Sigmoid colon (tissue), 3 donors: Measurements from ENCODE around the gene KRT3.

Experiments
- POLR2A ChIP-seq, 2 donors: fragments of 450-650 bp; IDR thresholded peaks; one replicate each; pipeline ENCODE4 v1.6.1; 2016; ENCODE audit warnings: antibody characterized with exemption in 2 of 2, mild to moderate bottlenecking in 2 of 2, moderate library complexity in 2 of 2
- TF ChIP-seq, protein P1 (sequence below), 4 experiments: fragments of 450-650 bp in 3 of 4; fragments of 200-600 bp in 1 of 4; IDR thresholded peaks; one replicate each; pipeline ENCODE4 v1.5.1; 2016 to 2019; ENCODE audit warnings: antibody characterized with exemption in 4 of 4, mild to moderate bottlenecking in 3 of 4, moderate library complexity in 2 of 4

DNA sequence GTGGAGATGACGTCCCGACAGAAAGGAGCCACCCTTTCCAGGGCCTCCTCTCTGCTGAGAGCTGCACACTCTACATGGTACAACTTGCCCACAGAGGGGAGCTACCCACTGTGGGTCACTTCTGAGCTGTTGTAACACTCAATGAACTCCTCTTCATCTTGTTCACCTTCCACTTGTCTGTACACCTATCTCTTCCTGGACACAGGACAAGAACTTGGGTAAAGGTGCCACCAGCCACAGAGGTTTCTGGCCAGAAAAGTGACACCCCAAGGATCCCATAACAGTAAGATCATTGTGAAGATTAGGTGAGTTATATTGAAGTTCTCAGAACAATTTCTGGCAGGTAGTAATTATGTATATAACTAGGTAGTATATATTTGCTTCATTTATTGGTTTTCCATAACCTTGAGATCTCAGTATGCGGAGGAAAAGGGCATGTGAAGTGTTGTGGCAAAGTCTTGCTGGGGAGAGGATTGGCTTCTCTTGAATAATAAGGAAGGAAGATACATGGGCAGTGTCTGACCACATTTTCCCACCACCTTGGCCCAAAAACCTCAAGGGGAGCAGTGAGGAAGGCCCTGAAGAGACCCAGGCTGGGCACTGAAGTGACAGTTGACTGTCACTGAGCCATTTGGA lies 53.0 kb downstream of the KRT3 start:
- TF ChIP-seq, protein P1, sequence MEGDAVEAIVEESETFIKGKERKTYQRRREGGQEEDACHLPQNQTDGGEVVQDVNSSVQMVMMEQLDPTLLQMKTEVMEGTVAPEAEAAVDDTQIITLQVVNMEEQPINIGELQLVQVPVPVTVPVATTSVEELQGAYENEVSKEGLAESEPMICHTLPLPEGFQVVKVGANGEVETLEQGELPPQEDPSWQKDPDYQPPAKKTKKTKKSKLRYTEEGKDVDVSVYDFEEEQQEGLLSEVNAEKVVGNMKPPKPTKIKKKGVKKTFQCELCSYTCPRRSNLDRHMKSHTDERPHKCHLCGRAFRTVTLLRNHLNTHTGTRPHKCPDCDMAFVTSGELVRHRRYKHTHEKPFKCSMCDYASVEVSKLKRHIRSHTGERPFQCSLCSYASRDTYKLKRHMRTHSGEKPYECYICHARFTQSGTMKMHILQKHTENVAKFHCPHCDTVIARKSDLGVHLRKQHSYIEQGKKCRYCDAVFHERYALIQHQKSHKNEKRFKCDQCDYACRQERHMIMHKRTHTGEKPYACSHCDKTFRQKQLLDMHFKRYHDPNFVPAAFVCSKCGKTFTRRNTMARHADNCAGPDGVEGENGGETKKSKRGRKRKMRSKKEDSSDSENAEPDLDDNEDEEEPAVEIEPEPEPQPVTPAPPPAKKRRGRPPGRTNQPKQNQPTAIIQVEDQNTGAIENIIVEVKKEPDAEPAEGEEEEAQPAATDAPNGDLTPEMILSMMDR (IDR thresholded peaks at IDR 0.05), result no peak
- no peak for TF ChIP-seq POLR2A (IDR thresholded peaks at IDR 0.05)
